NCI-H1694 treated with DMSO at 0.1 percent for 48 hours (cell line): ENCODE measurements around the gene CD274.
A peak's percentile ranks its signal among the peaks of the same experiment; 100 is the strongest.

Experiments used
- DNase-seq: peaks from one replicate; lab custom pipeline; 2025; lab: John Stamatoyannopoulos, UW

Gene CD274

GRCh38 chr9:5499889-5500398 is 49.6 kb downstream of the CD274 start:
- no peak for DNase-seq

- DNase-seq: no peak
Measured at GRCh38 chr9:5500441-5501235, 50.3 kb downstream of the CD274 start.

- no peak for DNase-seq
Measured at GRCh38 chr9:5502553-5502952, 52.2 kb downstream of the CD274 start.

GRCh38 chr9:5509573-5509972 is 59.2 kb downstream of the CD274 start:
- DNase-seq: no peak

- no peak for DNase-seq
Measured at GRCh38 chr9:5510360-5510931, 60.1 kb downstream of the CD274 start, which contains the start of gene PDCD1LG2. TSS of gene PDCD1LG2 (plus strand) at chr9:5510531. CDS start at chr9:5522547, 12,016 bp downstream.

- peak; percentile 61 for DNase-seq
Measured at GRCh38 chr9:5510989-5511388, 60.6 kb downstream of the CD274 start.

- DNase-seq: no peak
Measured at GRCh38 chr9:5511476-5511875, 61.1 kb downstream of the CD274 start.

- no peak for DNase-seq
Measured at GRCh38 chr9:5511935-5512580, 61.7 kb downstream of the CD274 start.

- DNase-seq: no peak
Measured at GRCh38 chr9:5512658-5513452, 62.5 kb downstream of the CD274 start.

- DNase-seq: no peak
Measured at GRCh38 chr9:5513966-5514616, 63.7 kb downstream of the CD274 start.

GRCh38 chr9:5514617-5515260 is 64.4 kb downstream of the CD274 start:
- DNase-seq: no peak

- DNase-seq: no peak
Measured at GRCh38 chr9:5515261-5515650, 64.9 kb downstream of the CD274 start.

GRCh38 chr9:5516453-5517220 is 66.3 kb downstream of the CD274 start:
- no peak for DNase-seq

- no peak for DNase-seq
Measured at GRCh38 chr9:5518171-5518936, 68.0 kb downstream of the CD274 start.

- DNase-seq: no peak
Measured at GRCh38 chr9:5518937-5519319, 68.6 kb downstream of the CD274 start.
